ENCODE measurements around the gene LYSMD4. TPM values are rescaled to one million over a fixed set of nuclear protein-coding genes. Genes with fewer than 3 reads are reported as not detected.

LYSMD4 gene
- total RNA-seq = 36.9 TPM

DNA sequence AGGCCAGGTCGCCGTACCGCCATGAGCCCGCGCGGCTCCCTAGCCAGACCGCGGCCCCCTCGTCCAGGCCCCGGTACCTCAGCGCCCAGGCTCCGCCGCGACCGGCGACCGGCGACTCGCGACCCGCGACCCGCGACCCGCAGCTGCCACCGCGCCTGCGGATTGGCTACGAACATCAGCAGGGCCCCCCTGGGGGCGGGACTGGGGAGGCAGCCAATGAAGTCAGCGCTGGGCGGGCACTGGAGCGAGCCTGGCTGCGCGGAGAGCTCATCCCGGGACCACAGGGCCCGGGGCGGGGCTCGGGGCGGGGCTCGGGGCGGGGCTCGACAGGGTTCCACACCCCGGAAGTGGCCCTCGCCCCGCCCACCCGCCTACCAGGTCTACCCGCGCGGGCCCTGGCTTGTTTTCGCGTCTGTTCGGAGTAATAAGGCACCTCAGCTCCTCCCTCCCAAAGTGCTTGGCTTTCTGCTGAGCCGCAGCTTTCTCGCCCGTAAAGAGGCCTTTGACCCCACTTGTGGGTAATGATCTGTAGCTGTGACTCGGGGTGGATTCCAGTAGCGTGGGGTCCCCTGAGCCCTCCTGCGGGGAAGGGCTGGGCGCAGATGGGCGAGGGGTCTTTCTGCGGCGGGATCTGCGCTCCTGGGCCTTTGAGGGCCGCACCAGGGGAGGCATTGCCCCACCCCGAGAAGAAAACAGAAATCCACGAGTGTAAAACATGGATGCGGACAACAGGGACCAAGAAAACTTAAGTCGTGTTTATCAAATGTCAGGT lies at the start of gene LYSMD4:
LYSMD4 (minus strand) TSS at position 170 of the 772 bp plus-strand sequence. CDS start 1,438 bp downstream, outside the sequence.

Small RNA genes within 50 kb of the gene (small RNA-seq; reads per million reads assigned to genes)
- not detected for gene RF00019 (ENCODE audit: low replicate concordance)

Other genes with a start within 250 kb of the LYSMD4 start
- 58.2 TPM for gene MEF2A, start 167.5 kb downstream of the LYSMD4 start, total RNA-seq

All from parietal lobe (tissue), 2 donors.